HG03520 (cell line): ENCODE measurements around the gene FAM81A.
"Not testable (repeated sequence)": the region's sequence is repeated elsewhere in the genome, so short reads cannot be mapped to it uniquely, and the experiment has no call there.

Experiments
- ATAC-seq: cut with Tn5 transposase; IDR thresholded peaks from one replicate; pipeline ENCODE4 v1.9.1; 2021; ENCODE audit warnings: mild to moderate bottlenecking, moderate library complexity; ENCODE audit not compliant: unreplicated experiment

FAM81A gene

DNA sequence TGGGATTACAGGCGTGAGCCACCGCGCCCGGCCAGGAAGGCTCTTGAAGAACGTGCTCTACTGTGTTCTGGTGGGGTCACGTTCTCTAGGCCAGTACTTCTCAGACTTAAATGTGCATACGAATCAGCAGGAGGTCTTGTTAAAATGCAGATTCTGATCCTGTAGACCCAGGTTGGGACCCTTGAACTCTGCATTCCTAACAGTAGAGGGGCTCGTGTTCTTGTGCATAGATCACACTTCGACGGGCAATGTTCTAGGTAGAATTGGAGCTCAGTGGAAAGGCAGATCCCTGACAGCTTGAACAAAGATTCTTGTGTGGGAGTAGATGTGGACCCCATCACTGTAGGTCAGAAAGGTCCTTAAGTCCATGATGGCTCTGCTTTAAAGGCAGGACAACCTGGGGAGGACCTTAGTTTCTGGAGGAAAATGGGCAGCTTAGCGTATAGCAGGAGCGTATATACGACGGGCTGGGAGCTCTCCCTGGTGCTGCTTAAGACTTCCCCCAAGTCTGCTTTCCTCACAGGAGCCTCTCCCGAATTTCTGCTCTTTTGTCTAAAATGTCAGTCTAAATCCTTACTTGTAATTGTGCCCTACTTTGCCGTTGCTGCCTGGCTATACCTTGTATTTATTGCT is 16.9 kb upstream of the FAM81A start:
- no peak for ATAC-seq

DNA sequence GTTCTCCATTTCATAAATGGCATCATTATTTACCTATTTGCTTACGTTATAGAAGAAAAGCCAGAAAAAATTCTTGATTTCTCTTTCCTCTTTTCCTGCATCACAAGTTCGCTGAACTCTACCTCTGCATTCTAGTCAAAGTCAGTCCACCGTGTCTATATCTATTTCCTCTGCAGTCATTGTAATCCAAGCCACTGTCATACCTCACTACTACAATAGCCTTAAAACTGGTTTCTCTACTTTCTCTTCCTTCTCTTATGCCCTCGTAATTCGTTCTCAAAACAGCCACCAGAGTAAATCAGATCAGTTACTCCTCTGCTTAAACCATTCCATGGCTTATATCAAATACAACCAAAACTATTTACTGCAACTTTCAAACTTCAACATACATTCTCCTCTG is 13.4 kb upstream of the FAM81A start:
- ATAC-seq = no peak

DNA sequence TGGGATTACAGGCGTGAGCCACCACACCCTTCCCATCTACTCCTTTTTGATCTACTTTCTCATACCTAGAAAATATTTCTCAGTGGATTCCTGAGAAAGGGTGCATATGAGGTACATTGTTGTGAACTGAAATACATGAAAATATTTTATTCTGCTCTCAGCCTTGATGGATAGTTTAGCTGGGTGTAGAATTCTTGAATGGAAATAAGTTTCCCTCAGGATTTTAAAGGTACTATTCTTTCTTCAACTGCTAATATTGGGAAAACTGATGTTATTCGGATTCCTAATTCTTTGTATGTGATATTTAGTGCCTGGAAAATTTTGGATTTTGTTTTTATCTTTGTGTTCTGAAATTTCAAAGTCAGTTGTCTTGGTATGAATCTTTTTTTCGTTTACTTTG is 9.1 kb upstream of the FAM81A start:
- ATAC-seq = not testable (repeated sequence)

DNA sequence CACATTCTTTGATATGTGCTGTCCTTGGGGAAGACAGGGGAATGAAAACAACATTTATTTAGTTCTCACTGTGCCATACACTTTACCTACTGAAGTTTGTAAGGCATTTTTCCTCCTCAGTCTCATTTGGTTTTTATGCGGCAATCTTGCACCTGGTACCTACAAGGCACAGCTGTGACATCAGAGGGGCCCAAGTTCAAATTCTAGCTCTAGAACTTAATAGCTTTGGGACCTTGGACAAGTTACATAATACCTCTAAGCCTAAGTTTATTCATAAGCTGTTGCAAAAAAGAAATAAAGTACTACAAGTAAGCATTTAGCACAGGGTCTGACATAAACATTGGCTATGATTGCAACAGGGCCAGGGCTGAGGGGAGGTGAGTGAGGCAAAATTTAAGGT is 5.6 kb upstream of the FAM81A start:
- no peak for ATAC-seq

DNA sequence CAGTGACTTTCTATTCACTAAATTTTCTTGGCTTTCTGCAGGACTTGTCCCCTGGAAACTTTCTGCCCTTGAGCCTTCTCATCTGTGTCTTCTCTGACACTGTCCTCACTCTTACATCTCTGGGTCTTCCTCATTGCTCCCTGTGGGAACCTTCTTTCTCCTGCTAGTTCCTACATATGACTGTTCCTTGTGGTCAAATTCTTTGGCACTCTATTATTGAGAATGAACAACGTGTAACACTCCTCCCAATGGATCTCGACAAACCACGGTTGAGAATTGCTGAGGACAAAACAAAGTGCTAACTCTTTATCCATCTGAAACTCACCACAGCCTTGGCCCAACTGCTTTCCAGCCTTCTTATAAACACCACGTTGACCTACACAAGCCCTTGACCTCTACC is 3.5 kb upstream of the FAM81A start:
- no peak for ATAC-seq

DNA sequence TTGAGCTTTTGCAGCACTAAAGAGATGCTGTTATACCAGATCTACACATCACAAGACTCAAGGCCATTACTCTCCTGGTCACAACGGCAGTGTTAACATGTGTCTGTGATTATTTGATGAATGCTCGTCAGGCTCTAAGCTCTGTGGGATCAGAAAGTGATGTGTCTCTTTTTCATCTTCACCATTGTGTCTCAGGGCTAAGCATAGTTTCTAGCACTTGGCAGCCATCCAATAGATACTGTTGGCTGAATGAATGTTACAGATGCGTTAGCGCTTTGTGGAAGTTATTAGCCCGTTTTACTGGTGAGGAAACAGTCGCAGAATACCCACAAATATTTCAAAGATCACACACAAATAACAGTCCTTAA is 1.2 kb upstream of the FAM81A start:
- ATAC-seq = no peak

DNA sequence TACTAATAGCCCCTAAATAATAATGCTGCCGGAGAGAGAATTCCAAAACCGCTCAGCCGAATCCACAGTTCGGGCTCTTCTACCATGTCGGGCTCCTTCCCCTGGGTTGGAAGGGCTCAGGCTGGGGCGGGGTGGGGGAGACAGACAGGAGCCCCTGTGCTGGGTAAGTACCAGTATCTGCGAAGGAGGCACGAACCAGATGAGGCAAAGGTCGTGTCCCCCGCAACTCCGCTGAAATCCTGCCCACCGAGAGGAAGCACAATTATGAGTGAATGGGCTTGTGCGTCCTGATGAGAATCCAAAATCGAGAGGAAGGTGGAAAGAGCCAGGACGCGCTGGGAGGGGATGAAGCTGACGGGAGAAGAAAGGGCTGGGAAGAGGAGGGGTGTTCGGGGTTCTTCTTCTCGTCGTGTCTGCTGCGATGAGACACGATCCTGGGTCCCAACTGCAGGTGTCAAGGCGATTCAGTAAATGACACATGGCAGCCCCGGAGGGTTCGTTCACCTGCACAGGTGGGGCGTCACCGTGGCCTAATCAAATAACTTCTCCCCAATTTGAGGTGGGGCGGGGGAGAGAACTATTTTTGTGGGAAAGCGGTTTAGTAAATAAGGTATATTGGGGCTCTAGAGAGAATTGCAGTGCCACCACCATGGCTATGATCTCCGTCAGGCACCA is 707 bp upstream of the FAM81A start:
- no peak for ATAC-seq

DNA sequence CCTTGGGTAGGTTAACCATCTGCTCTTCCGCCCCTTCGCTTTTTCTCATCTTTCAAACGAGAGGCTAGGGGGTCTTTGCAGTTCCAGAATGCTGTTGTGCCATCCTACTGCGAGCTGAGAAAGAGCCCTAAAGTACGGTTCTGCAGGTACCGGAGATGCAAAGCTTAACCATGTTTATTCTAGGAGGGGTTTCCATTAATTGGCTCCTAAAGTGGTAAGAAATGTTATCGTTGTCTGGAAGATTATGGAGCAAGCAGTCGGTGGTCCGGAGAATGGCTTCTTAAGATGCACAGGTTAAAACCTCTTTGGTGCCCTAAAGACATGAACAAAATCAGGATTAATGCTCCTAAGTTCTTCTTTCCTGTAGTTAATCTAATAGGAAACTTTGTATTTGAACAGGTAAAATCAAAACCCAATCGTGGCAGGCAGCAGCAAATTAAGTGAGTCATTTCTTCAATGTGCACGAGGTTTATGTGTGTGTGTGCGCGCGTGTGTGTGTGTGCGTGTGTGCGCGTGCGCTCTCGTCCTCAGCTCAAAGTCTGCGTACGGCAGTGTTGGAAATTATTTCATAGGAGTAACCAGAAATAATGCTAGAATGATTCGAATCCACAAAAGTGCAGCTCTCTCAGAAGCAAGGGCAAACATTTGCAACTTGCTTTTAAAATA is 772 bp downstream of the FAM81A start:
- ATAC-seq = no peak

DNA sequence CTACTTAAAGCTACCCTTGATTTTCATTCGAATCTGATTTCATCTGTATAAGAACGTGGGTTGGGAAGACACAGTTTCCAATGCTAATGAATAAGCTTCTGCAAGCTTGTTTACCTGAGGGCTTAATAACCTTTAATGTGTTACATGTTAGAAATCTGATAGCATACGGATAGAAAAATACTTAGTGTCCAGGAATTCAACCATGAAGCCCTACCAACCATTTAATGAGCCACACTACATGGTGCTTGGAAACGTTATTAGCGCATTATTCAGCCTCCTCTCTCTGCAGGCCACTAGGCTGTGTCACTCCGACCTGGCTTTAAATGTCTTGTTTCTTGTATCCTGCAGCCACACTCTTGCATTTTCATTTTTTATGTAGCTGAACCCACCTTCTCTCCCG is 1.6 kb downstream of the FAM81A start:
- no peak for ATAC-seq

DNA sequence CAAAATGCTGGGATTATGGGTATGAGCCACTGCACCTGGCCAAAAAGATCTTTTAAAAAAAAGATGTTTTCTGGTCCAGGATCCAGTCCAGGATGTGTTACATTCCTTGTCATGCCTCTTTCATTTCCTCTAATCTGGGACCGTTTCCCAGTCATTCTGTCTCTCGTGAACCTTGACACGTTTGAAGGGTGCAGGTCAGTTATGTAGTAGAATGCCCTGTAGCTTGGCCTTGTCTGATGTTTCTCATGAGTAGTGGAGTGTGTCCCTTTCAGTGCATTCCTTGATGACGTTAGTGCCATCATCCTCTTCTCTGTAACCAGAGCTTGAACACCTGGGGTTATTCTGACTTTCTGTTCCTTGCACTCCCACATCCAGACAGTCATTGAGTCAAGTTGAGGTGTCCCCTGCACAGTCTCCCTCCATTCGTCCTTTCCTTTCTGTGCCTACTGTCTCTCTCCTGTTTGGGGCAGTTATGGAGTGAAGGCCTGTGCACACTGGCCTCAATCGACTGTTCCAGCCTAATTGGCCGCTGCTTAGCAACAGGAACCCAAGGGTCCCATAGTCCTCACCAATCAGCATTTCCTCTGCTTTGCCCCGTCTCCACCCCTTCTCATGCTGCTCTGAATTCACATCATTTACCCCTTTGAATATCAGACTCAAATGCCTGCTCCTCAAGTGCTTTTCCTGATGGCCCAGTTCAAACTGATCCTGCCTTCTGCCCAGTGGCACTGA is 5.5 kb downstream of the FAM81A start:
- ATAC-seq = no peak

DNA sequence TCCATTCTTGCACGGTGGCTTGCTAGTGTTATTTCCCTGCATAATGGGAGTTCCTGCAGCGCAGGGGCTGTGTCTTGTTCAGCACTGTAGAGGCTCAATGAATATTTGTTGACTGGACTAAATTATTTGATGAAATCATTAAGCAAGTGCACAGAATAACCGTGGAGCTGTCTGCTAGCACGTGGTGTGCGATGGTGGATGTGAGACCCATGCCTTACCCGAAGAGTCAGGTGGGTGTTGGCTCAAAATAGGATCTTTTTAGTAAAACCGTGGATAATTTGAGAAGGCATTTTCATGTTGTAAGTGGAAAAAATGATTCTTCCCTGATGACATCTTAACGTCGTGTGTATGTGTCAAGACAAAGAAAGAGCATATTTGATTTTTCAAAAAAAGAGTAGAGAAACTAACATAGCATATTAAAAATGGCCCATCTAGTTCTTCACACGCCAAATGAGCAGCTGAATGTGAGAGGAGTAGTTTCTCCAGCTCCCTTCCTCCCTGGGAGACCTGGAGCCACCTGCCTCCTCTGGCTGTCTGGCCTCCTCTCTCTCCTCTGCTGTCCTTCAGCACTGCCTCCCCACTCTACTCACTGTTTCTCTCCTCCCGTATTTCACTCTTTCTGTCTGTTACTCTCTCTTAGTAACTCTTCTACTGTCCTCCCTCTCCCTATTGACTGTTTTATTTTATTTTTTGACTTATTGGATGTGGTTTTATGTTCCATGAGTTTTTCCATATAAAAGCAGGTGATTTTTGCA is 6.3 kb downstream of the FAM81A start:
- no peak for ATAC-seq

DNA sequence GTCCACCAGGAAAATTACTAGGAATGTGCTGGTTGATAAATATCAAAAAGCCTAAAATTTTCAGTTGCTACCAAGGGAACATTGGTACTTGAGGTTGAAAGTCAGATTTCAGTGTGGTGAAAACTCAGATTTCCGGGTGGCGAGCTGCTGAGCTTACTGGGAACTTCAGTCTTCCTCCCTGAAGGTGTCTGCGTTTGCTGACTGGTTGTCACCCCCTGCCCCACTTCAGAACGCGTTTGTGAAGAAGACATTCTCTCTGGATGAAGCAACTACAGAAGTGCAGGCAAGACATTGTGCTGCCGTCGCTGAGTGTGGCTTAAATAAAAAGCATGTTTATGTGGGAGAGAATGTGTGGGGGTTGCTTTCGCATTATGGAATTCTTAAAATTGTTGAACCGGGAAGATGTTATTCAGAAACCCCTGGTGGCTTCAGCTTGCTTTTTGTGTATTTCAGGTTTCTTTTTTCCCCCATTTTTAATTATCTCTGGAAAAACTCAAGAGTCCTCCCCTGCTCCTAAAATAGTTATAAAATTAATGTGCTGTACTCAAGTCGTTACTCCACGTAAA is 7.1 kb downstream of the FAM81A start:
- ATAC-seq = no peak

DNA sequence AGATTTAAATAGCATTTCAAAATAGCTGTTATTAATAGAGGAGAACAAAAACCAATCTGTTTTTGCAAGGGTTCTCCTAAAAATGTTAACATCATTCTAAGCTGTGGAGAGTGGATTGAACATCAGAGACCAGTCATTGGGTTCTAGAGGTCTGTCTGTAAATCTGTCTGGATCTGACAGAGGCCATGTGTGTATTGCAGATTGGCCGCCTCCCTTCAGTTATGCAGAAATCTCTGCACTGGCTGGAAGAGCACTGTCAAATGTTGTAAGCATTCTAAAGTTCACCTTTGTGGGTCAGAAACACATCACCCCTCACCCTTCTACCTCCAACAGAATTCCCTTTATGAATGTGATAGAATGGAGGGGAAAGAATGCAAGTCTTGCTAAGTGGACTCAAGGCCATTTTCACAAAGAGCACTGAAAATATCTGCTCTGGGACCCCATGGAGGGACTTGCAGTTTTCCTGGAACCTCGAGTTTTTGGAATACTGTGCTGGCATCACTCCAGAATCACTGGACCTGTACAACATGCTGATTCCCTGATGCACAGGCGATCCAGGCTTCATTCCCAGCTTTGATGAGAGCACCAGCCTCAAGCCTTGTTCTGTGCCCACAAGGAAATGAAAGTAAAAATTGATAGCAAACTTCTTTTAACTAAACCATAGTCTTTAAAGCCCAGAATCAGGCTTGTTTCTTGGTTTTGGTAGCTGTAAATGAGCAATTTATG is 8.4 kb downstream of the FAM81A start:
- ATAC-seq = no peak

DNA sequence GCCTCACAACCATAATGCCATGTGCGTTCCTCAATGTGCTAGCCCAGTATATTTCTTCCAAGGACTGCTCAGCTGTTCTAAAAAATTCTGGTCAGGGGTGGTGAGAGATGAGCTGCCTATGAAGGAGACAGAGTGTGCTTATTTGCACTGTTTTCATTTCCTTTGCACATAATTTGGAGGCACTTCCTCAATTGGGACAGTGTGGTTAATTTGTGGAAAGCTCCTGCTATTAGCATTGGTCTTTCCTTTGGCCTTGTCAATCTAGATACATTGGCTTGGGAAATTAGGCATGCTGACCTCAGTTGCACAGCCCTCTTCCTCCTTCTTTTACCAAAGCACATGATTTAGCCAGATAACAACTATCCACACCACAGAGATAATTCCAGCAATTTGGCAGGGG is 9.4 kb downstream of the FAM81A start:
- ATAC-seq = no peak

DNA sequence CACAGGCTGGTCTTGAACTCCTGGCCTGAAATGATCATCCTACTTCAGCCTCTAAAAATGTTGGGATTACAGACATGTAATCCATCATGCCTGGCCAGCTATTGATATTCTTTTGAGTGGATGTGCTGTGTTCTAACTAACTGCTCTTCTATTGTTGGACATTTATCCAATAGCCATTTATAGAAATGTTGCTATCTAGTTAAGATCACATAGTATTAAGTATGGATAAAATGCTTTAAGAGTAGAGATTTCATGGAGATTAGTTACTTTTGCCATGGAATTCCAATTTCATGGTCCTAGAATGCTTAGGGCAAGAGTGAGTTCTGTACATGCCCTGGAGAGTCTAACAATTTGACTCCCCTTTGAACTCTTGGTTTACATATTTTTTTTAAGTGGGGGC is 10.9 kb downstream of the FAM81A start:
- no peak for ATAC-seq

DNA sequence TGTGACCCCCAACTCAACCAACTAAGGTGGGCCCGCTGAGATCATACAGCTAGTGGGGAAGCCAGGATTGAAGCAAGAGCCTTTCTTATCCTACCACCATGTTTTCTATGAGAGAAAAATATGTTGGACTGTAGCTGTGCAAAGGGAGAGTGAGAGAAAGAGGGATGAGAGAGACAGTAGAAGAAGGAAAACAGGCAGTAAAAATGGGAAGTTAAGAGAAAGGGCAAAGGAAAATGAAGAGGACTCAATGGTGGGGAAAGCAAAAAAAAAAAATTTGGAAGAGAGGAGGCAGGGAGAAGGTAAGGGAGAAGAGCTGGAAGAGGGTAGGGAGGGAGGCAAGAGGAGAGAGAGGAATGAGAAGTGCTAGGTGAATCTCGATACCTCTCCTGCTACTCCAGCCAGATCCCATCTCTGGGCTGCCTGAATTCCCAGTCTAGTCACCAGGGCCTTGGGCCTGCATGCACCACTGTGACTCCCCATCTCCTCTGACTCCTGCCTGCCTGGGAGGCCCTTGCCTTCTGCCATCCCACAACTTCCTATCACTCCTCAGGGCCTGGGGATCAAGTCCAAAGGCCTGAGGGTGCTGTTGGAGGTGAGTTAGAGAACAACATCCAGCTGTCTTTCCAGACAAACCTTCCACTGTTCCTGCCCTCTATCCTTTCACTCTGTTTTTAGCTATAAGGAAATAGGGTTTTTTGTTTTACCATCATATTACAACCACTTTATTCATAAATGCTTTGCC is 15.7 kb downstream of the FAM81A start:
- ATAC-seq = no peak

DNA sequence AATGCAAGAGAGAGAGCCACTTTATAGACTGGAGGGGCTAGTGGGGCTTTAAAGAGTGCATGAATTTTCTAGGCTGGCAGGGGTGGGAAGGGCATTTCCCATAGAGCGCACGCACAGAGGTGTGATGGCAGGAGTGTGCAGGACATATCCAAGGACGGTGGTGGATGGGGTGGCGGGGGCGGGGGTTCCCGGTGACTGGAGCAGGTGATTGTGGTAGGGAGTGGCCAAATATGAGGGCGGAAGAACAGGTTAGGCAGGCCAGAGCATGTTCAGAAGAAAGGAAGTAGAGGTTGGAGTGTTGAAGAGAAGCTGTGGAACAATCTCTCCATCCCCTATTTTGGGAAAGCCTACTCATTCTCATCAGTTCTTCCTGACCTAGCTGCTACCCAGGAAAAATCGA is 18.1 kb downstream of the FAM81A start:
- no peak for ATAC-seq

DNA sequence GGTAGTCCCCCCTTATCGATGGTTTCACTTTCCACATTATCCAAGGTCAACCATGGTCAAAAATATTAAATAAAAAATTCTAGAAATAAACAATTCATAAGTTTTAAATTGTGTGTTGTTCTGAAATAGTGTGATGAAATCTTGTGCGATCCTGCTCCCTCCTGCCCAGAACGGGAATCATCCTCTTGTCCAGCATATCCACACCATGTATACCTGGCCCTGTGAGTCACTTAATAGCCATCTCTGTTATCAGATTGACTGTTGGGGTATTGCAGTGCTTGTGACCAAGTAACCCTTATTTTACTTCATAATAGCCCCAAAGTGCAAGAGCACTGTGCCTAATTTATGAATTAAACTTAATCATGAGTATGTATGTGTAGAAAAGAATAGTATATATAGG is 19.1 kb downstream of the FAM81A start:
- ATAC-seq = no peak

DNA sequence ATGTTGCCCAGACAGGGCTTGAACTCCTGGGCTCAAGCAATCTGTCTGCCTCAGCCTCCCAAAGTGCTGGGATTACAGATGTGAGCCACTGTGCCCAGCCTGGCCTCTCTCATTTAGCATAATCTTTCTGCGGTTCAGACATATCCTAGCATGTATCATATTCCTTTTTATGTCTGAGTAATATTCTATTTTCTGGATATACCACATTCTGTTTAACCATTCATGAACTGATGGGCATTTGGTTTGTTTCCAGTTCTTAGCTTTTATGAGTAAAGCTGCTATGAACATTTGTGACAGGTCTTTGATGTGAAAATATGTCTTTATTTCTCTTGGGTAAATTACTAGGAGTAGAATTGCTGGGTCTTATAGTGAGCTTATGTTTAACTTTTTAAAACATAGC is 23.5 kb downstream of the FAM81A start:
- no peak for ATAC-seq
